SK-N-SH (cell line): ENCODE data around the gene EFCAB6. TPM values are rescaled to one million over a fixed set of nuclear protein-coding genes. Genes with fewer than 3 reads are reported as not detected.

Experiments used
- CTCF ChIA-PET: fragments of 300-600, 350-600 bp; formaldehyde crosslinking; extraction: SDS; loops from one replicate; lab custom pipeline; 2021; lab: Yijun Ruan, JAX
- POLR2A ChIA-PET: fragments of 350-600 bp; sonication (Branson Sonifier 250); formaldehyde crosslinking; extraction: SDS; loops from one replicate; lab custom pipeline; 2020; ENCODE audit warnings: antibody characterized with exemption, inconsistent platforms; lab: Yijun Ruan, JAX
- DNase-seq: peaks from one replicate; pipeline ENCODE4 v3.0.0; 2012
- H2AFZ ChIP-seq: fragments of 200-600 bp; sonication (generic); 2 replicates; pipeline ENCODE4 v1.8.1; 2016; ENCODE audit warnings: antibody characterized with exemption, mild to moderate bottlenecking, low read depth
- H3F3A ChIP-seq: fragments of 200-600 bp; sonication (generic); replicated peaks from 2 replicates; pipeline ENCODE3; 2016; ENCODE audit warnings: antibody characterized with exemption, mild to moderate bottlenecking; ENCODE audit not compliant: insufficient read depth
- H3K27ac ChIP-seq, 2 experiments: fragments of 200-500 bp in 1 of 2; fragments of 200-600 bp in 1 of 2; sonication (Bioruptor generic) in 1 of 2; sonication (generic), shearing (Covaris generic) in 1 of 2; 2 replicates each; pipeline versions ENCODE4 v1.5.1 to v1.6.1; 2014 to 2016; ENCODE audit warnings: low read depth in 2 of 2, inconsistent platforms in 1 of 2, low read length in 1 of 2, mild to moderate bottlenecking in 1 of 2, mixed read lengths in 1 of 2
- H3K27me3 ChIP-seq: fragments of 200-600 bp; sonication (generic), shearing (Covaris generic); 2 replicates; pipeline ENCODE4 v1.6.1; 2016; ENCODE audit warnings: mixed run types; ENCODE audit not compliant: insufficient read depth
- H3K36me3 ChIP-seq, 2 experiments: fragments of 200-500 bp in 1 of 2; fragments of 200-600 bp in 1 of 2; sonication (Bioruptor generic) in 1 of 2; sonication (generic) in 1 of 2; replicated peaks in 1 of 2; 2 replicates each; pipeline versions ENCODE3 to v1.5.1; 2014 to 2016; ENCODE audit warnings: low read length in 1 of 2, mild to moderate bottlenecking in 1 of 2; ENCODE audit not compliant: insufficient read depth in 2 of 2, control insufficient read depth in 1 of 2
- H3K4me1 ChIP-seq, 2 experiments: fragments of 200-500 bp in 1 of 2; fragments of 200-600 bp in 1 of 2; sonication (Bioruptor generic) in 1 of 2; sonication (generic), shearing (Covaris generic) in 1 of 2; 2 replicates each; pipeline versions ENCODE4 v1.5.1 to v1.6.1; 2014 to 2016; ENCODE audit warnings: low read depth in 1 of 2, low read length in 1 of 2, mixed run types in 1 of 2; ENCODE audit not compliant: insufficient read depth in 2 of 2, control insufficient read depth in 1 of 2
- H3K4me2 ChIP-seq: fragments of 200-600 bp; sonication (generic), shearing (Covaris generic); 2 replicates; pipeline ENCODE4 v1.6.1; 2017; ENCODE audit warnings: mixed run types
- H3K4me3 ChIP-seq, 2 experiments: fragments of 200-500 bp in 1 of 2; fragments of 200-600 bp in 1 of 2; sonication (Bioruptor generic) in 1 of 2; sonication (generic), shearing (Covaris generic) in 1 of 2; 2 replicates each; pipeline versions ENCODE4 v1.5.1 to v1.8.1; 2014 to 2016; ENCODE audit warnings: low read depth in 2 of 2, inconsistent platforms in 1 of 2, low read length in 1 of 2, mild to moderate bottlenecking in 1 of 2, mixed read lengths in 1 of 2, moderate library complexity in 1 of 2
- H3K79me2 ChIP-seq: fragments of 200-600 bp; sonication (generic); 2 replicates; pipeline ENCODE4 v1.8.1; 2017; ENCODE audit warnings: mild to moderate bottlenecking; ENCODE audit not compliant: insufficient read depth
- H3K9ac ChIP-seq: fragments of 200-600 bp; sonication (generic); 2 replicates; pipeline ENCODE4 v1.6.1; 2017; ENCODE audit warnings: mixed run types
- H3K9me2 ChIP-seq: fragments of 200-600 bp; sonication (generic); 2 replicates; pipeline ENCODE4 v1.6.1; 2017; ENCODE audit warnings: mixed run types
- H3K9me3 ChIP-seq: fragments of 200-600 bp; sonication (generic); 2 replicates; pipeline ENCODE4 v1.6.1; 2017; ENCODE audit warnings: mixed run types, mild to moderate bottlenecking, moderate library complexity
- H4K20me1 ChIP-seq: fragments of 200-600 bp; sonication (generic); 2 replicates; pipeline ENCODE4 v1.6.1; 2017; ENCODE audit warnings: mild to moderate bottlenecking, mixed run types; ENCODE audit not compliant: insufficient read depth
- ELF1 ChIP-seq: IDR thresholded peaks from 2 replicates; pipeline ENCODE4 v1.4.0; 2012
- EP300 ChIP-seq, 2 experiments: IDR thresholded peaks; 2 replicates each; pipeline versions ENCODE4 v1.4.0 to v1.6.1; 2012; ENCODE audit warnings: borderline replicate concordance in 1 of 2, low read depth in 1 of 2, low read length in 1 of 2
- EZH2phosphoT487 ChIP-seq: fragments of 200-600 bp; sonication (generic); IDR thresholded peaks from 2 replicates; pipeline ENCODE4 v1.6.1; 2017; ENCODE audit warnings: low read depth, mixed run types, mild to moderate bottlenecking, antibody characterized with exemption, moderate library complexity, borderline replicate concordance
- FOSL2 ChIP-seq: IDR thresholded peaks from 2 replicates; pipeline ENCODE4 v1.4.0; 2012; ENCODE audit warnings: low read depth, mild to moderate bottlenecking, moderate library complexity, borderline replicate concordance
- FOXJ3 ChIP-seq: sonication (generic); formaldehyde crosslinking; IDR thresholded peaks from 2 replicates; pipeline ENCODE4 v1.5.1; 2020; ENCODE audit warnings: mild to moderate bottlenecking, missing genetic modification reagents
- FOXM1 ChIP-seq: IDR thresholded peaks from 2 replicates; pipeline ENCODE4 v1.4.0; 2012; ENCODE audit warnings: low read depth, mild to moderate bottlenecking
- GATA2 ChIP-seq: sonication (generic); formaldehyde crosslinking; IDR thresholded peaks from 2 replicates; pipeline ENCODE4 v1.5.0; 2020; ENCODE audit warnings: mild to moderate bottlenecking, missing genetic modification reagents
- MEF2A ChIP-seq: IDR thresholded peaks from 2 replicates; pipeline ENCODE4 v1.4.0; 2012; ENCODE audit warnings: low read depth, borderline replicate concordance
- MXI1 ChIP-seq: IDR thresholded peaks from 2 replicates; pipeline ENCODE4 v1.6.1; 2012; ENCODE audit warnings: mild to moderate bottlenecking, low read depth, low read length, improper control_type of control experiment
- NFIC ChIP-seq: IDR thresholded peaks from 2 replicates; pipeline ENCODE4 v1.4.0; 2012; ENCODE audit warnings: borderline replicate concordance
- RCOR1 ChIP-seq: fragments of 150-350 bp; IDR thresholded peaks from 2 replicates; pipeline ENCODE4 v1.6.1; 2017; ENCODE audit warnings: antibody characterized with exemption, low read length
- RFX5 ChIP-seq: IDR thresholded peaks from 2 replicates; pipeline ENCODE4 v1.6.1; 2012; ENCODE audit warnings: mild to moderate bottlenecking, improper control_type of control experiment, low read length
- RXRA ChIP-seq: IDR thresholded peaks from 2 replicates; pipeline ENCODE4 v1.4.0; 2012; ENCODE audit warnings: low read depth, mild to moderate bottlenecking, borderline replicate concordance
- SIN3A ChIP-seq: IDR thresholded peaks from 2 replicates; pipeline ENCODE4 v1.6.1; 2012; ENCODE audit warnings: low read depth, mild to moderate bottlenecking, low read length, moderate library complexity, borderline replicate concordance
- TAF1 ChIP-seq: IDR thresholded peaks from 2 replicates; pipeline ENCODE4 v1.6.1; 2012; ENCODE audit warnings: low read depth, mild to moderate bottlenecking, low read length, moderate library complexity, borderline replicate concordance
- TCF12 ChIP-seq: IDR thresholded peaks from 2 replicates; pipeline ENCODE4 v1.4.0; 2012
- YY1 ChIP-seq: IDR thresholded peaks from 2 replicates; pipeline ENCODE4 v1.4.0; 2012; ENCODE audit warnings: low read depth, mild to moderate bottlenecking
- WGBS: methylation state at CpG from one replicate; pipeline ENCODE4 v1.1.6; 2017; ENCODE audit warnings: low lambda C conversion rate; 5-methylcytosine and 5-hydroxymethylcytosine counted together
- polyA plus RNA-seq, 3 experiments: library from polyadenylated mRNA; depleted of rRNA; stranded (reverse); fragments of >200 nt; gene quantifications; 2 replicates each; pipeline ENCODE4 v1.2.3, GENCODE V29; 2012
- TF ChIP-seq, protein P1 (sequence below): fragments of 150-350 bp; IDR thresholded peaks from 2 replicates; pipeline ENCODE4 v1.6.1; 2017; ENCODE audit warnings: antibody characterized with exemption, low read length, low read depth, borderline replicate concordance
- TF ChIP-seq, protein P2 (sequence below): IDR thresholded peaks from 2 replicates; pipeline ENCODE4 v1.4.0; 2012; ENCODE audit warnings: low read depth, borderline replicate concordance
- TF ChIP-seq, protein P3 (sequence below): fragments of 200-600 bp; sonication (generic); IDR thresholded peaks from 2 replicates; pipeline ENCODE4 v1.6.1; 2017; ENCODE audit warnings: antibody characterized with exemption, mild to moderate bottlenecking, moderate library complexity
- TF ChIP-seq, protein P4 (sequence below): fragments of 150-350 bp; IDR thresholded peaks from 2 replicates; pipeline ENCODE4 v1.6.1; 2016; ENCODE audit warnings: mild to moderate bottlenecking, low read depth, low read length

Gene EFCAB6
- polyA plus RNA-seq, 1 of the 3 experiments (the other 2 are of a cell fraction), result 0.46 TPM

DNA sequence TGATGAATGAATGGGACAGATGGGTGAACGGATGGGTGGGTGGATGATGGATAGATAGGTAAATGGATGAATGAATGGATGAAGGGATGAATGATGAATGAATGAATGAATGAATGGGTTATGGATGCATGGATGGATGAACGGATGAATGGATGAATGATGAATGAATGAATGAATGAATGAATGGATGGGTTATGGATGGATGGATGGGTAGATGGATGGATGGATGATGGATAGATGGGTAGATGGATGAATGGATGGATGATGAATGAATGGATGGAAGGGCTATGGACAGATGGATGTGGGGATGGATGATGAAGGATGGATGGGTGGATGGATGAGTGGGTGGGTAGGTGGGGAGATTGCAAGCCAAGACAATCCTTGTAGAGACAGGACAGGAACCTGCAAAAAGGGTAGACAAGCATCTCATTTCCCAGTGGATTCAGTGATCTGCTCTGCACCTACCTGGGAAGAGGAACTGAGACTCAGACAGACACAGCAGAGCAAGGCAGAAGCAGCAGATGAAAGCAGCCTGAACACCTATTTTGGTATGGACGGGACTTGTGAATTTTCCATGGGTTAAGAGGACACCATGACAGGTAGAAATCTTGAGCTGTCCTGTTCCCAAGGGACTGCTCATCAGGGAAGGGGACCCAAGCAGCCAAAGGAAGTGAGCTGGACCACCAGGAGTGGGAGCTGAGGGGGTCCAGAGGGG, 68.0 kb downstream of the EFCAB6 start:
- H3K36me3 ChIP-seq, result no peaks in the 10 kb centered on the region
- no peaks in the 10 kb centered on the region for H3F3A ChIP-seq
- TF ChIP-seq MXI1, result no peak
- TF ChIP-seq SIN3A, result no peak
- TF ChIP-seq EZH2phosphoT487, result no peak
- no peak for TF ChIP-seq ELF1
- TF ChIP-seq EP300 (IDR thresholded peaks at IDR 0.05; ENCODE audit: borderline replicate concordance in 1 of 2, low read depth in 1 of 2, low read length in 1 of 2), result no peak
- no peak for TF ChIP-seq RXRA
- TF ChIP-seq FOXJ3, result no peak
- TF ChIP-seq YY1, result no peak
- TF ChIP-seq GATA2 (CRISPR knock-in tag), result no peak
- no peak for TF ChIP-seq TAF1
- TF ChIP-seq RFX5, result no peak
- no peak for TF ChIP-seq RCOR1
- no peak for TF ChIP-seq NFIC
- TF ChIP-seq FOXM1, result no peak
- no peak for TF ChIP-seq MEF2A
- no peak overlapping the region for H3K4me2 ChIP-seq
- H3K79me2 ChIP-seq, result no peaks in the 10 kb centered on the region
- H3K27ac ChIP-seq, result no peak overlapping the region
- no peak overlapping the region for H3K4me3 ChIP-seq
- H4K20me1 ChIP-seq, result no peaks in the 10 kb centered on the region
- no peak overlapping the region for H2AFZ ChIP-seq
- H3K27me3 ChIP-seq, result no peaks in the 10 kb centered on the region
- WGBS, result 70% methylated on average over 2 of the region's 3 CpGs
- no peaks in the 10 kb centered on the region for H3K4me1 ChIP-seq
- H3K9ac ChIP-seq, result no peak overlapping the region
- ChIA-PET CTCF (no interaction called here), POLR2A (interaction anchor here (0.8 kb wide), 1 partner anchor 168 kb away, joined by 4 read pairs; no protein-coding TSS in a partner anchor)
- H3K9me3 ChIP-seq, result no peaks in the 10 kb centered on the region
- DNase-seq, result no peak
- no peaks in the 10 kb centered on the region for H3K9me2 ChIP-seq

DNA sequence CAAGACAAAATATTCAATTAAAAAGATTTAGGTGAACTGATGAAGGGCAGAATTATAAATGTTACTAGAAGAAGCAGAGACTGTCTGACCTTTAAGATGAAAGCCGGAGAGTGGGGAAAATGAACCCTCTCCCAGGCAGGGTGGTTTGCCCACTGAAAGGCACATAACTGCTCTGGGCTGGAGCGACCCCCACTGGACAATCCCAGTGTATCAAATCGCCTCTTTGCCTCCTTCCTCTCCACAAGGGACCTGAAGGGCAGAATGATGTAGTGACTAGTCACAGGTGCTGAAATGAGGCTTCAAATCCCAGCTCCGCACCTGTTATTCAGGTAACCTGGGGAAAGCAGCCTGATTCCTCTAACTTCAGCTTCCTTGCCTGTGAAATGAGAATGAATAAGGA, 69.0 kb downstream of the EFCAB6 start:
- POLR2A ChIA-PET, result no interaction called here
- TF ChIP-seq, protein P1, sequence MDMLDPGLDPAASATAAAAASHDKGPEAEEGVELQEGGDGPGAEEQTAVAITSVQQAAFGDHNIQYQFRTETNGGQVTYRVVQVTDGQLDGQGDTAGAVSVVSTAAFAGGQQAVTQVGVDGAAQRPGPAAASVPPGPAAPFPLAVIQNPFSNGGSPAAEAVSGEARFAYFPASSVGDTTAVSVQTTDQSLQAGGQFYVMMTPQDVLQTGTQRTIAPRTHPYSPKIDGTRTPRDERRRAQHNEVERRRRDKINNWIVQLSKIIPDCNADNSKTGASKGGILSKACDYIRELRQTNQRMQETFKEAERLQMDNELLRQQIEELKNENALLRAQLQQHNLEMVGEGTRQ, result no peak
- TF ChIP-seq TCF12 (no peak), SIN3A (no peak), RFX5 (no peak), YY1 (no peak), FOSL2 (no peak)
- TF ChIP-seq, protein P2, sequence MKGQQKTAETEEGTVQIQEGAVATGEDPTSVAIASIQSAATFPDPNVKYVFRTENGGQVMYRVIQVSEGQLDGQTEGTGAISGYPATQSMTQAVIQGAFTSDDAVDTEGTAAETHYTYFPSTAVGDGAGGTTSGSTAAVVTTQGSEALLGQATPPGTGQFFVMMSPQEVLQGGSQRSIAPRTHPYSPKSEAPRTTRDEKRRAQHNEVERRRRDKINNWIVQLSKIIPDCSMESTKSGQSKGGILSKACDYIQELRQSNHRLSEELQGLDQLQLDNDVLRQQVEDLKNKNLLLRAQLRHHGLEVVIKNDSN, result no peak
- TF ChIP-seq, protein P3, sequence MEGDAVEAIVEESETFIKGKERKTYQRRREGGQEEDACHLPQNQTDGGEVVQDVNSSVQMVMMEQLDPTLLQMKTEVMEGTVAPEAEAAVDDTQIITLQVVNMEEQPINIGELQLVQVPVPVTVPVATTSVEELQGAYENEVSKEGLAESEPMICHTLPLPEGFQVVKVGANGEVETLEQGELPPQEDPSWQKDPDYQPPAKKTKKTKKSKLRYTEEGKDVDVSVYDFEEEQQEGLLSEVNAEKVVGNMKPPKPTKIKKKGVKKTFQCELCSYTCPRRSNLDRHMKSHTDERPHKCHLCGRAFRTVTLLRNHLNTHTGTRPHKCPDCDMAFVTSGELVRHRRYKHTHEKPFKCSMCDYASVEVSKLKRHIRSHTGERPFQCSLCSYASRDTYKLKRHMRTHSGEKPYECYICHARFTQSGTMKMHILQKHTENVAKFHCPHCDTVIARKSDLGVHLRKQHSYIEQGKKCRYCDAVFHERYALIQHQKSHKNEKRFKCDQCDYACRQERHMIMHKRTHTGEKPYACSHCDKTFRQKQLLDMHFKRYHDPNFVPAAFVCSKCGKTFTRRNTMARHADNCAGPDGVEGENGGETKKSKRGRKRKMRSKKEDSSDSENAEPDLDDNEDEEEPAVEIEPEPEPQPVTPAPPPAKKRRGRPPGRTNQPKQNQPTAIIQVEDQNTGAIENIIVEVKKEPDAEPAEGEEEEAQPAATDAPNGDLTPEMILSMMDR, result peak; percentile 34
- TF ChIP-seq, protein P4, sequence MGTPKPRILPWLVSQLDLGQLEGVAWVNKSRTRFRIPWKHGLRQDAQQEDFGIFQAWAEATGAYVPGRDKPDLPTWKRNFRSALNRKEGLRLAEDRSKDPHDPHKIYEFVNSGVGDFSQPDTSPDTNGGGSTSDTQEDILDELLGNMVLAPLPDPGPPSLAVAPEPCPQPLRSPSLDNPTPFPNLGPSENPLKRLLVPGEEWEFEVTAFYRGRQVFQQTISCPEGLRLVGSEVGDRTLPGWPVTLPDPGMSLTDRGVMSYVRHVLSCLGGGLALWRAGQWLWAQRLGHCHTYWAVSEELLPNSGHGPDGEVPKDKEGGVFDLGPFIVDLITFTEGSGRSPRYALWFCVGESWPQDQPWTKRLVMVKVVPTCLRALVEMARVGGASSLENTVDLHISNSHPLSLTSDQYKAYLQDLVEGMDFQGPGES, result no peak

More for the DNA sequence above, 69.0 kb downstream of the EFCAB6 start:
- H3K4me1 ChIP-seq, result no peaks in the 10 kb centered on the region
- no peaks in the 10 kb centered on the region for H4K20me1 ChIP-seq
- no peak overlapping the region for H3K4me2 ChIP-seq
- H3K79me2 ChIP-seq, result no peaks in the 10 kb centered on the region
- H3K36me3 ChIP-seq, result no peaks in the 10 kb centered on the region
- no peak overlapping the region for H3K4me3 ChIP-seq
- CTCF ChIA-PET, result no interaction called here
- no peak overlapping the region for H3K27ac ChIP-seq
- no peak overlapping the region for H2AFZ ChIP-seq
- H3K27me3 ChIP-seq, result no peaks in the 10 kb centered on the region
- H3F3A ChIP-seq, result no peaks in the 10 kb centered on the region
- no peak for DNase-seq
- H3K9me3 ChIP-seq, result no peaks in the 10 kb centered on the region
- no peak overlapping the region for H3K9ac ChIP-seq
- no peaks in the 10 kb centered on the region for H3K9me2 ChIP-seq
- WGBS, result 80% methylated on average over 3 of the region's 4 CpGs
